ENCODE measurements around the gene DYNC2LI1.

- TF ChIP-seq CTCF (IDR thresholded peaks at IDR 0.05; ENCODE audit: low read depth, low read length) = no peak
- TF ChIP-seq POLR2A (IDR thresholded peaks at IDR 0.05; ENCODE audit: extremely low read depth, insufficient read length) = no peak
- no peak for TF ChIP-seq MYC (IDR thresholded peaks at IDR 0.05; ENCODE audit: low read depth, low read length)
- TF ChIP-seq, protein P1, sequence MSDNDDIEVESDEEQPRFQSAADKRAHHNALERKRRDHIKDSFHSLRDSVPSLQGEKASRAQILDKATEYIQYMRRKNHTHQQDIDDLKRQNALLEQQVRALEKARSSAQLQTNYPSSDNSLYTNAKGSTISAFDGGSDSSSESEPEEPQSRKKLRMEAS (IDR thresholded peaks at IDR 0.05; ENCODE audit: low read depth, low read length) = no peak
Observed at GRCh38 chr2:43759195-43759594, 14.6 kb upstream of the DYNC2LI1 start.

Data from NB4 (cell line).